GM19238 (cell line): ENCODE results near the gene UBAP2L.
"Not testable (repeated sequence)": the region's sequence is repeated elsewhere in the genome, so short reads cannot be mapped to it uniquely, and the experiment has no call there.

Experiments used
- DNase-seq: peaks from one replicate; pipeline ENCODE4 v3.0.0; 2011; ENCODE audit warnings: low spot score; ENCODE audit not compliant: insufficient read length

Gene UBAP2L

GRCh38 chr1:154309136-154309535 is 88.4 kb downstream of the UBAP2L start:
- not testable (repeated sequence) for DNase-seq

DNA sequence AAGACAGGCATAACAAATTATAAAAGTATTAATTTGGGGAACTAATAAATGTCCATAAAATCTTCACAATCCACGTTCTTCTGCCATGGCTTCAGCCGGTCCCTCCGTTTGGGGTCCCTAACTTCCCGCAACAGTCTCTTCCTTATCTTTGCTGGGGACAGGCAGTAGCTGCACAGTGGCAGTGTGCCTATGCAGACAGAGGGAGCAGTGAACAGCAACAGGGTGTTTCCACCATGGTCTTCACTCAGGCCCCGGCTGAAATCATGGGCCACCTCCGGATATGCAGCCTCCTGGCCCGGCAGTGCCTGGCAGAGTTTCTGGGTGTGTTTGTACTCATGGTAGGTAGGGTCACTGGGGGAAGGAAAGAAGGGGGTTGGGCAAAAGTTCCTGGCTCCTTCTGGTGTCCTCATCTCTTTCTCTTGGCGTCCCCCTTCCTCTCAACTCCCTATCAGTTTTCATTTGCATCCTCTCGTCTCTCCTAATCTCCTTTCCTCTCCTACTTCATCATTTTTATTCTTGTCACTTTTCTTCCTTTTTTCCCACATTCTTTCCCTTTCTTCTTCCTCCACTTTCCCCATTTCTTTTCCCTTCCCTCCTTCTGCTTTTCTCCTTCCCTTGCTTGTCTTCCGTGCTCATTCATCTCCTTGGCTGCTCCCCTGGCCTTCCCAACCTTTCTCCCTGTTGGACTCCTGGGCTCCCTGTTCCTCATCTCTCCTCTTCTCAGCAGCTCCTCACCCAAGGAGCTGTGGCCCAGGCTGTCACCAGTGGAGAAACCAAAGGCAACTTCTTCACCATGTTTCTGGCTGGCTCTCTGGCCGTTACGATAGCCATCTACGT is 91.7 kb downstream of the UBAP2L start:
- DNase-seq: not testable (repeated sequence)

DNA sequence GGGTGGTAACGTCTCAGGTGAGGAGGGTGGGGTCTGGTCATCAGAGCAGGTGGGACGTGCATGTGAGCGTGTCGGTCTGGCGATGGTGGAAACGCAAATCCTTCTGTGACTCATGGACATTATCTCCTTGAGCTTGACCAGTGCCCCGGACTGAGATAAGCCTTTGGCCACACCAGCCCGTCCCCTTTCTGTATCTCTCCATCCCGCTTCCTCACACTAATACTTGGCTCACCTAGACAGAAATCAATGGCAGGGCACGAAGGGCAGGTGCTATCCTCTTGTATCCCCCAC is 92.3 kb downstream of the UBAP2L start:
- DNase-seq: no peak

- not testable (repeated sequence) for DNase-seq
Measured at GRCh38 chr1:154314226-154314625, 93.5 kb downstream of the UBAP2L start.

DNA sequence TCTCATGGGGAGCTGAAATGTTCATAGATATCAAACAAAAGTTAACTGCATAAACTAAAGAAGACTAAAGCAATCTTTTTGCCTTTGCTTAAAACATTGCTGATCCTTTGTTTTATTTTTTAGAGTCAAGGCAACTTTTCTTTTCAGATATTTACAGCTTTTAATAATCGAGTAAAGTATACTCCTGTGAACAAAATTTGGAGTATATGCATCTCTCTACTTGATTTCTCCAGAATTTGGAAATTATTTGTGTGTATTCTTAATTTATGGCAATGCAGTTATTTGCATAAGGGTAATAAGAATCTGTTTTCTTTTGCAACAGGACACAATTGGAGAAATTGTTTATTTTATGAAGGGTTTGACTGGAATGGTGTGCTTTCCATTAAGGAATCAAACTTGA is 95.9 kb downstream of the UBAP2L start:
- no peak for DNase-seq

GRCh38 chr1:154318386-154318785 is 97.6 kb downstream of the UBAP2L start:
- no peak for DNase-seq
